GM21381 (cell line): Measurements from ENCODE around the gene VTI1B.
"Not testable (repeated sequence)": the region's sequence is repeated elsewhere in the genome, so short reads cannot be mapped to it uniquely, and the experiment has no call there.

Experiments
- ATAC-seq: cut with Tn5 transposase; IDR thresholded peaks from one replicate; pipeline ENCODE4 v1.9.1; 2021; ENCODE audit warnings: mild to moderate bottlenecking, moderate library complexity; ENCODE audit not compliant: unreplicated experiment

The VTI1B gene

GRCh38 chr14:67633451-67634147 is 40.8 kb downstream of the VTI1B start:
- ATAC-seq = no peak

GRCh38 chr14:67630938-67631337 is 43.5 kb downstream of the VTI1B start:
- ATAC-seq = no peak

- no peak for ATAC-seq
Observed at GRCh38 chr14:67630186-67630585, 44.2 kb downstream of the VTI1B start.

- ATAC-seq = no peak
Observed at GRCh38 chr14:67627519-67627918, 46.9 kb downstream of the VTI1B start.

GRCh38 chr14:67626131-67626530 is 48.3 kb downstream of the VTI1B start:
- not testable (repeated sequence) for ATAC-seq

- ATAC-seq = no peak
Observed at GRCh38 chr14:67623114-67623513, 51.3 kb downstream of the VTI1B start.

GRCh38 chr14:67622675-67623074 is 51.8 kb downstream of the VTI1B start:
- no peak for ATAC-seq

- no peak for ATAC-seq
Observed at GRCh38 chr14:67620217-67620785, 54.1 kb downstream of the VTI1B start.

- ATAC-seq = peak; percentile 94
Observed at GRCh38 chr14:67619446-67620216, 54.8 kb downstream of the VTI1B start, which contains the start of gene ARG2. ARG2 (plus strand) TSS chr14:67619920; CDS start chr14:67619978, 58 bp downstream.

- ATAC-seq = no peak
Observed at GRCh38 chr14:67618617-67619063, 55.8 kb downstream of the VTI1B start.

- no peak for ATAC-seq
Observed at GRCh38 chr14:67610491-67610890, 63.9 kb downstream of the VTI1B start.

GRCh38 chr14:67609642-67610310 is 64.7 kb downstream of the VTI1B start:
- no peak for ATAC-seq

- ATAC-seq = no peak
Observed at GRCh38 chr14:67607646-67608045, 66.8 kb downstream of the VTI1B start.

GRCh38 chr14:67602995-67603545 is 71.4 kb downstream of the VTI1B start:
- ATAC-seq = peak; percentile 43

- ATAC-seq = no peak
Observed at GRCh38 chr14:67602076-67602475, 72.4 kb downstream of the VTI1B start.

- ATAC-seq = not testable (repeated sequence)
Observed at GRCh38 chr14:67600562-67600974, 73.9 kb downstream of the VTI1B start.

- peak; percentile 93 for ATAC-seq
Observed at GRCh38 chr14:67599698-67600561, 74.5 kb downstream of the VTI1B start, which contains the start of gene PIGH. PIGH (minus strand) TSS chr14:67600268; CDS start chr14:67600203, 65 bp downstream.
